Cardiac fibroblast (primary cell): ENCODE measurements around the gene KCNT1.

Source experiments
- DNase-seq, 2 donors: peaks; one replicate each; pipeline versions ENCODE4 v3.0.0 to v3.0.0-alpha.2; 2010; ENCODE audit warnings: low read depth in 2 of 2
- H3K4me3 ChIP-seq, 2 donors: replicated peaks in 1 of 2; 1 replicate in 1 of 2; 2 replicates in 1 of 2; pipeline ENCODE4 v1.5.1; 2011; ENCODE audit warnings: low read depth in 2 of 2, low read length in 2 of 2, mild to moderate bottlenecking in 2 of 2, moderate library complexity in 1 of 2
- TF ChIP-seq, protein P1 (sequence below): IDR thresholded peaks from one replicate; pipeline ENCODE4 v1.5.1; 2011; ENCODE audit warnings: low read depth, mild to moderate bottlenecking, low read length, inconsistent platforms

Gene KCNT1

DNA sequence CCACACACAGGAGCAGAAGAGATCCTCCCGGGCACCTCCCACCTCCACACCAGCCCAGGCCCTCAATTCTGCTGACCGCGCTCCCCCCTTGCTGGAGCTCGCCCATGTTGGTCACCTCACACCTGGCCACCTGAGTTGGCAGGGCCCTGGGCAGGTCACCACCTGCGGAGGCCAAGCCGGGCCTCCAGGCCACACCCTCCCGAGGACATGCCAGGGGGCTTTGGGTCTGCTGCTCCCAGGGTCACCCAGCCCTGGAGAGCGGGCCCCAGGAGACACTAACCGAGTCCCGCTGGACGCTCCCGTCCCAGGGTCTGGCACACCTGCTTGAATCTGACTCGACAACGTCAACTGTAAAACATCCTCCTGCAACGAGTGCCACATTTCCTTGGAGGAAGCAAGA, 4.8 kb upstream of the KCNT1 start:
- TF ChIP-seq, protein P1, sequence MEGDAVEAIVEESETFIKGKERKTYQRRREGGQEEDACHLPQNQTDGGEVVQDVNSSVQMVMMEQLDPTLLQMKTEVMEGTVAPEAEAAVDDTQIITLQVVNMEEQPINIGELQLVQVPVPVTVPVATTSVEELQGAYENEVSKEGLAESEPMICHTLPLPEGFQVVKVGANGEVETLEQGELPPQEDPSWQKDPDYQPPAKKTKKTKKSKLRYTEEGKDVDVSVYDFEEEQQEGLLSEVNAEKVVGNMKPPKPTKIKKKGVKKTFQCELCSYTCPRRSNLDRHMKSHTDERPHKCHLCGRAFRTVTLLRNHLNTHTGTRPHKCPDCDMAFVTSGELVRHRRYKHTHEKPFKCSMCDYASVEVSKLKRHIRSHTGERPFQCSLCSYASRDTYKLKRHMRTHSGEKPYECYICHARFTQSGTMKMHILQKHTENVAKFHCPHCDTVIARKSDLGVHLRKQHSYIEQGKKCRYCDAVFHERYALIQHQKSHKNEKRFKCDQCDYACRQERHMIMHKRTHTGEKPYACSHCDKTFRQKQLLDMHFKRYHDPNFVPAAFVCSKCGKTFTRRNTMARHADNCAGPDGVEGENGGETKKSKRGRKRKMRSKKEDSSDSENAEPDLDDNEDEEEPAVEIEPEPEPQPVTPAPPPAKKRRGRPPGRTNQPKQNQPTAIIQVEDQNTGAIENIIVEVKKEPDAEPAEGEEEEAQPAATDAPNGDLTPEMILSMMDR, result no peak
- H3K4me3 ChIP-seq, result no peak overlapping the region

DNA sequence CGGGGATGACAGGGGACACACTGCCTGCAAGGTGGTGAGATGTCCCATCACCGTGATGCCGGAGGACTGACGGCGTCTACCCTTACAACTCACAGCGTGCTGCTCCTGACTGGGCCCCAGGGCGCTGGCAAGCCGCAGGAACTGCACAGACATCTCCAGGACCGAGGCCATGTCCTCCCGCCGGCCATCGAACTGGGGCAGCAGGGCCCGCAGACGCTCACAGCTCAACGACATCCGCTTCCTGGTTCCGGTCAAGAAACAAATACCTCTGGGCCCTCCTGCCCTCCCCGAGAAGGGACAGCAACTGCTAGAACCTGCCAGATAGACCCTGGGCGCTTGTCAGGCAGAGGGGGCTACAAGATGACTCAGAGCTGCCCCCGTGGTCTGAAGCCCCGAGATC, 3.7 kb upstream of the KCNT1 start:
- TF ChIP-seq, protein P1, result no peak
- no peak overlapping the region for H3K4me3 ChIP-seq

More for the DNA sequence above, 4.8 kb upstream of the KCNT1 start:
- no peak for DNase-seq

DNA sequence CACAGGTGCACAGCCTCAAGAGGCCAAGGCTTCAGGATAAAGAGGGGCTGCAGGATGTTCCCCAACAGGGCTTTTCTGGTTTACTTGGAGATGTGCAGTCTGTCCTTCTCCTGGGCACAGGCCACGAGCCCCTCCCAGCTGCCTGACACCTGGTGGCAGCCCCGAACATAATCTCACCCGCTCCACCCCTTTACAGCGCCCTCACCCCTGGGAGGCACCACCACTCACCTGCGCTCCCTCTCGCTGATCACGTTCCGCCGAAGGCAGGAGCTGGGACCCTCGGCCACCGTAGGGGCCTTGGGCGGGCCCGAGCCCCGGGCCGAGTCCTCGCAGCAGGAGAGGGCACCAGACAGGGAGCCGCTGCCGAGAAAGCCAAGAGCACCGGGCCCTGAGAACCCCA, 3.2 kb upstream of the KCNT1 start:
- no peak for DNase-seq
- no peak overlapping the region for H3K4me3 ChIP-seq
- TF ChIP-seq, protein P1, result no peak

More for the DNA sequence above, 3.7 kb upstream of the KCNT1 start:
- DNase-seq, result no peak

DNA sequence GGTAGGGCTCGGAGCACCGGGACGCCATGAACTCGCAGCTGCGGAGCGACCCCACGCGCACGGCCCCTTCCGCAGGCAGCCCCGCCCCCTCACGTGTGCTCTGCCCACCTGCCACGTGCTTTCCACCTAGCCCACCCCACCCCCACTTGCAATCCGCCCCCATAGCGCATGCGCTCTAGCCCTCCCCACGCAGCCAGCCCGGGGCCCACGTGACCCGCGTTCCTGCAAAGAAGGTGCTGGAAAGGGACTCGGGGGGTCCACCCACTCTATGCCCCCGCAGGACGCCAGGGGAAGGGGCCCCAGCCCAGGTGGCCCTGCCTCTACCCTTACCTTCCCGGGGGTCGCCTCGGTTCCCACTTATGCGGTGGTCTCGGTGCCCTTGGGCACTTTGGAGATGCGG, 2.5 kb upstream of the KCNT1 start, which contains the start of gene SOHLH1:
TSS of gene SOHLH1 (minus strand) at position 42 of the 400 bp plus-strand sequence. CDS start at position 28, 14 bp downstream.
- no peak for DNase-seq
- TF ChIP-seq, protein P1, result no peak
- H3K4me3 ChIP-seq, result no peak within 1 kb of the TSS

DNA sequence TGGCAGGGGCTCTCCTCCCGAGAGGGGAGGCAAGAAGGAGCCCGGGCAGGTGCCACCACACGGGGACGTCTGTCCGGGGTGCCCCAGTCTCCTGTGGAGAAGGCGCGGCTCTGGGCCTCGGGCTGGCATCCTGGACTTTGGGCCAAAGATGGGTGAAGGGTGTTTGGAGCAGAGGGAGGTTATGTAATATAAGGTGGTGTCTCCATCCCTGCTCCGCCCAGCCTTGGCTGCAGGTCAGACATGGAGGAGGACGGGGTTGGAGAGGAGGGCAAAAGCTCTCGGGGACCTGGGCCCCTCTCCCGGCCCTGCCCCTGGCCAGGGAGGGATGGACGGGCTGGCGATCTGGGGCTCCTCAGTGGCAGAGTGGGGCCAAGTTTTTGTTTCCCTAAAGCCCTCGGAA, 1.5 kb upstream of the KCNT1 start:
- TF ChIP-seq, protein P1, result no peak
- DNase-seq, result no peak
- H3K4me3 ChIP-seq, result no peak overlapping the region

DNA sequence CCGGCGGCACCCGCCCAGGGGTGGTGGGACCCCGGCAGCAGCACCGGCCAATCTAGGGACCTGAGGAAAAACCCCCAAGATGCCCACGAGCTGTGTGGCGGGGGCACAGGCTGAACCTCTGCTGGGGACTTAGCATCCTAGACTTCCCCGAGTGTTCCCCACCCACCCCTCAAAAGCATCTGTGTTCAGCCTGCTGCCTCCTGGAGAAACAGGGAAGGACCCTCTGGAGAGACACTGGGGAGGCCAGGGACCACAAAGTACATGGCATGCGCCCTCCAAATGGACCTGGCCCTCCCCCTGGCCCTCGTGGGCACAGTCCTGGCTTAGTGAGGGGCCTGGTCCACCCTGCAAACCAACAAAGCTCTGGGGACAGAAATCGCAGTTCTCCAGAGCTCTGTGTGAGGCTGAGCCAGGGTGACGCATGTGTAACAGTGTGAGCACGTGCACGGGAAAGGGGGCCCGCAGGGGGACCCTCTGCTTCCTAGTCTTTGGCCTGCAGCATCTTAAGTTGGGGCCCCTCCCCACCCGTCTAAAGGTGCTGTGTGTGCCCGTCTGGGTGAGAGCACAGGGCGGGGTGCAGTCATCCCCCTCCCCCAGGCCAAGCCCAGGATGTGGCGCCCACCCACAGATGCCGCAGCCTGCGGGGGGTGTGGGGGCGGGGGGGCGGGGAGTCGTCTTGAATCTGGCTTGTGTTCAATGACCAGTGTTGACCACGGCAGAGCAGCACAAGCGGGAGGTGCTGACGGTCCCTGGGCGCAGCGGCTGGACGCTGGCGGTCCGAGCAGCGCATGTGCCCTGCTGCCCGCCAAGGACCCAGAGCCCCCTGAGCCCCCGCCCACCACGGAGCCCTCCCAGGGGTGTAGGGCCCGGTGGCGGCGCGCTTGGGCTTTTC, 672 bp upstream of the KCNT1 start:
- DNase-seq, result no peak
- no peak overlapping the region for H3K4me3 ChIP-seq
- TF ChIP-seq, protein P1, result no peak
